Dedifferentiated amniotic fluid mesenchymal stem cell (primary cell): ENCODE results near the gene SMCO2.

Experiments
- DNase-seq: peaks from one replicate; pipeline ENCODE4 v3.0.0-alpha.2; 2016; ENCODE audit errors: extremely low spot score

Gene SMCO2

GRCh38 chr12:27453421-27453820 is 6.9 kb downstream of the SMCO2 start:
- no peak for DNase-seq

- no peak for DNase-seq
Observed at GRCh38 chr12:27455589-27455988, 9.1 kb downstream of the SMCO2 start.

GRCh38 chr12:27456618-27457017 is 10.1 kb downstream of the SMCO2 start:
- no peak for DNase-seq

GRCh38 chr12:27460471-27460978 is 14.0 kb downstream of the SMCO2 start:
- no peak for DNase-seq

- peak; percentile 38 for DNase-seq
Observed at GRCh38 chr12:27462151-27462694, 15.7 kb downstream of the SMCO2 start.

GRCh38 chr12:27462851-27463250 is 16.3 kb downstream of the SMCO2 start:
- no peak for DNase-seq

- DNase-seq: no peak
Observed at GRCh38 chr12:27463511-27464219, 17.1 kb downstream of the SMCO2 start.

GRCh38 chr12:27464220-27464554 is 17.7 kb downstream of the SMCO2 start:
- DNase-seq: peak; percentile 34

- no peak for DNase-seq
Observed at GRCh38 chr12:27467641-27468040, 21.1 kb downstream of the SMCO2 start.

- DNase-seq: no peak
Observed at GRCh38 chr12:27468241-27468640, 21.7 kb downstream of the SMCO2 start.

GRCh38 chr12:27469176-27469736 is 22.7 kb downstream of the SMCO2 start:
- DNase-seq: no peak

- no peak for DNase-seq
Observed at GRCh38 chr12:27472604-27473003, 26.1 kb downstream of the SMCO2 start.

GRCh38 chr12:27474344-27474743 is 27.8 kb downstream of the SMCO2 start:
- peak; percentile 72 for DNase-seq

GRCh38 chr12:27477049-27477448 is 30.5 kb downstream of the SMCO2 start:
- DNase-seq: no peak

GRCh38 chr12:27478949-27479348 is 32.4 kb downstream of the SMCO2 start:
- no peak for DNase-seq

- no peak for DNase-seq
Observed at GRCh38 chr12:27480016-27480415, 33.5 kb downstream of the SMCO2 start.

- DNase-seq: no peak
Observed at GRCh38 chr12:27486961-27487360, 40.4 kb downstream of the SMCO2 start.

GRCh38 chr12:27488479-27488878 is 41.9 kb downstream of the SMCO2 start:
- no peak for DNase-seq

- no peak for DNase-seq
Observed at GRCh38 chr12:27491226-27491625, 44.7 kb downstream of the SMCO2 start.

GRCh38 chr12:27493260-27493940 is 46.9 kb downstream of the SMCO2 start:
- no peak for DNase-seq

GRCh38 chr12:27497446-27497845 is 50.9 kb downstream of the SMCO2 start:
- DNase-seq: no peak

- DNase-seq: no peak
Observed at GRCh38 chr12:27498149-27498548, 51.6 kb downstream of the SMCO2 start.

GRCh38 chr12:27498761-27499160 is 52.2 kb downstream of the SMCO2 start:
- no peak for DNase-seq
